ENCODE measurements around the gene JOSD1.

Gene JOSD1

GRCh38 chr22:38704654-38705234 lies 4.0 kb upstream of the JOSD1 start:
- POLR2A ChIA-PET: interaction anchor here (1.5 to 5.5 kb wide), 4 partner anchors 8 to 23 kb away, joined by 3 to 50 read pairs (median 10); partner anchors contain the start of gene TOMM22
- CTCF ChIA-PET: no interaction called here
- TF ChIP-seq ARNT (IDR thresholded peaks at IDR 0.05) (no peak), PKNOX1 (IDR thresholded peaks at IDR 0.05) (no peak), SUZ12 (IDR thresholded peaks at IDR 0.05) (no peak), SP1 (IDR thresholded peaks at IDR 0.05) (no peak), BHLHE40 (IDR thresholded peaks at IDR 0.05; ENCODE audit: borderline replicate concordance) (no peak), ZNF384 (IDR thresholded peaks at IDR 0.05) (no peak), TARDBP (IDR thresholded peaks at IDR 0.05) (no peak), ELF4 (IDR thresholded peaks at IDR 0.05) (no peak), NFRKB (IDR thresholded peaks at IDR 0.05) (no peak), FOXK2 (IDR thresholded peaks at IDR 0.05) (no peak), FOXM1 (IDR thresholded peaks at IDR 0.05; ENCODE audit: borderline replicate concordance) (no peak), HDGF (IDR thresholded peaks at IDR 0.05; ENCODE audit: borderline replicate concordance) (no peak), FOXA1 (IDR thresholded peaks at IDR 0.05) (no peak), LEF1 (IDR thresholded peaks at IDR 0.05; ENCODE audit: borderline replicate concordance) (no peak), L3MBTL2 (conservative IDR thresholded peaks at IDR 0.05) (no peak)
- no peak for DNase-seq (ENCODE audit: extremely low spot score)

DNA sequence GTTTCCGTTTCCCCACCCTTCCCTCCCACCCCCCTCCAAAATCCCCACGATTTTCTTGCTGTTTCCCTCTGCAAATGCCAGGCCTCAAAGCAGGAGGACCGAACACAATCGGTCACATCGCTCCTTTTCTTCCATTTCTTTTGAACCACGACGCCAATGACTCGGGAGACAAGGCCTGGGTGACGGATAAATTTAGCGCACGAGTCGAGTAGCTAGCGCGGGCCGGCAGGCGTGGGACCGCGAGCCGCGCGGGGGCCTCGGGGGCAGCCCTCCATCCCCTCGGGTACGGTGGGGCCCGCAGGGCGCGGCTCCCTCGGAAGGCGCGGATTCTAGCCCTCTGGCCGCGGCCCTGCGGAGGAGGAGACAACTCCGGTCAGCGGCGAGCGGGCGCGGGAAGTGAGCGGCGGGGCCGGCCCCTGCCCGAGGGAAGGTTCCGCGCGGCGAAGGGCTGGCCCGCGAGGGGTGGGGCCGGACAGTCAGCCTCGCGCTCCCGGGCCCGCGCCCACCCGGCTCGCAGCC lies 414 bp downstream of the JOSD1 start:
- ChIA-PET CTCF (no interaction called here), POLR2A (interaction anchor here (1.5 to 4.4 kb wide), 3 partner anchors 12 to 619 kb away, joined by 7 to 65 read pairs (median 7); partner anchors contain the start of genes RPL3 and TOMM22)
- no peak for TF ChIP-seq ZNF384 (IDR thresholded peaks at IDR 0.05)
- no peak for TF ChIP-seq NFRKB (IDR thresholded peaks at IDR 0.05)
- no peak for TF ChIP-seq FOXA1 (IDR thresholded peaks at IDR 0.05)
- peak; percentile 64 for TF ChIP-seq L3MBTL2 (conservative IDR thresholded peaks at IDR 0.05)
- no peak for TF ChIP-seq TARDBP (IDR thresholded peaks at IDR 0.05)
- no peak for DNase-seq (ENCODE audit: extremely low spot score)

DNA sequence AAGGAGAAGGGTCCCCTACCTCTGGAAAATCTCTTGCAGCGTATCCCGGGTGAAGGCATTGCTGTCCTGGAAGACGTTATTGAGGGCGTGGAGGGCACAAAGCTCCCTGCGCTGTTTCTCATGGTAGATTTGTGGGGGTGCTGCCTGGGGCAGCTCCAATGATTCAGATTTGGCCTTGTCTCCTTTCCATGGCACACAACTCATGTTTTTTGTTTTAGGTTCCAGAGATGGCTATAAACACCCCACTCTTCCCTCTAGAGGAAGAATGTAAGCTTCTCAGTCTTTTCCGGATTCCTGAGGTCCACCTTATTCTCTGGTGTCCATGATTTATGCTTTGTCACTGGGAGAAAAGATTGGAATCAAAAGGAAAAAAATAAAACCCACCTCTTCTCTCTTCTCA lies 959 bp downstream of the JOSD1 start:
- ChIA-PET CTCF (interaction anchor here (1.4 kb wide), 1 partner anchor 18 kb away, joined by 5 read pairs; the partner anchor contains the start of gene TOMM22), POLR2A (interaction anchor here (0.7 to 4.4 kb wide), 8 partner anchors 8 to 619 kb away, joined by 3 to 65 read pairs (median 6); partner anchors contain the start of genes RPL3 and TOMM22)
- no peak for DNase-seq (ENCODE audit: extremely low spot score)
- peak; percentile 76 for TF ChIP-seq PKNOX1 (IDR thresholded peaks at IDR 0.05)
- no peak for TF ChIP-seq ARNT (IDR thresholded peaks at IDR 0.05)
- no peak for TF ChIP-seq HDGF (IDR thresholded peaks at IDR 0.05; ENCODE audit: borderline replicate concordance)

- POLR2A ChIA-PET: interaction anchor here (0.7 to 4.4 kb wide), 8 partner anchors 9 to 620 kb away, joined by 3 to 65 read pairs (median 6); partner anchors contain the start of genes RPL3 and TOMM22
- no peak for DNase-seq (ENCODE audit: extremely low spot score)
- CTCF ChIA-PET: interaction anchor here (0.6 to 1.4 kb wide), 2 partner anchors 18 to 125 kb away, joined by 4 to 5 read pairs; partner anchors contain the start of gene TOMM22
- TF ChIP-seq CTBP1 (IDR thresholded peaks at IDR 0.05; ENCODE audit: borderline replicate concordance) (no peak), ELF4 (IDR thresholded peaks at IDR 0.05) (no peak), TARDBP (IDR thresholded peaks at IDR 0.05) (no peak), FOXK2 (IDR thresholded peaks at IDR 0.05) (no peak), ZNF384 (IDR thresholded peaks at IDR 0.05) (no peak), PKNOX1 (IDR thresholded peaks at IDR 0.05) (no peak), FOXM1 (IDR thresholded peaks at IDR 0.05; ENCODE audit: borderline replicate concordance) (no peak), LEF1 (IDR thresholded peaks at IDR 0.05; ENCODE audit: borderline replicate concordance) (no peak), SUZ12 (IDR thresholded peaks at IDR 0.05) (no peak)
These were observed 1.6 kb downstream of the JOSD1 start for GRCh38 chr22:38699143-38699542.

DNA sequence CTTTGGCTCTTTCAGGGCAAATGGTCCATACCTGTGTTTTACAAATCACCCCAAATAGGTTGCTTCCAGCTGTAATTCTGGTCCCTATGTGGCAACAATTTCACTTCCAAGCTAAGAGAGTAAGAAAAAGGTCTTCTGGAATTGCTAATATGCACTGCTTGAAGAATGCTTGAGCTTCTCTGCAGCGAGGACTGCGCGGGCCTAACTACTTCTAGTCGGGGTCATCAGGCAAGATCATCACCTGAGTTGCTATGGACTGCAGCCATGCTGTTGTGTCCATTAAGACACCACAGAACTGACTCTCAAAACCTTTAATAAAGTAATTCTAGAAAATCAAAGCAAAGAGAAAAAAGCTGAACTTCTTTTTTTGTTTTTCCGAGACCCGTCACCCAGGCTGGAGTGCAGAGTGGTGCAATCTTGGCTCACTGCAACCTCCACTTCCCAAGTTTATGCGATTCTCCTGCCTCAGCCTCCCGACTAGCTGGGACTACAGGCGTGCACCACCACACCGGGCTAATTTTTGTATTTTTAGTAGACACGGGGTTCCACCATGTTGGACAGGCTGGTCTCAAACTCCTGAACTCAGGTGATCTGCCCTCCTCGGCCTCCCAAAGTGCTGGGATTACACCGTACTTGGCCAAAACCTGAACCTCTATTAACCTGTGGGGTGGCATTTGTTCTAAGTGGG lies 2.2 kb downstream of the JOSD1 start:
- no peak for DNase-seq (ENCODE audit: extremely low spot score)
- CTCF ChIA-PET: interaction anchor here (0.6 to 1.4 kb wide), 2 partner anchors 17 to 125 kb away, joined by 4 to 5 read pairs; partner anchors contain the start of gene TOMM22
- POLR2A ChIA-PET: interaction anchor here (1.1 to 4.4 kb wide), 6 partner anchors 13 to 621 kb away, joined by 3 to 65 read pairs (median 6); partner anchors contain the start of genes RPL3 and TOMM22
- no peak for TF ChIP-seq FOXK2 (IDR thresholded peaks at IDR 0.05)

DNA sequence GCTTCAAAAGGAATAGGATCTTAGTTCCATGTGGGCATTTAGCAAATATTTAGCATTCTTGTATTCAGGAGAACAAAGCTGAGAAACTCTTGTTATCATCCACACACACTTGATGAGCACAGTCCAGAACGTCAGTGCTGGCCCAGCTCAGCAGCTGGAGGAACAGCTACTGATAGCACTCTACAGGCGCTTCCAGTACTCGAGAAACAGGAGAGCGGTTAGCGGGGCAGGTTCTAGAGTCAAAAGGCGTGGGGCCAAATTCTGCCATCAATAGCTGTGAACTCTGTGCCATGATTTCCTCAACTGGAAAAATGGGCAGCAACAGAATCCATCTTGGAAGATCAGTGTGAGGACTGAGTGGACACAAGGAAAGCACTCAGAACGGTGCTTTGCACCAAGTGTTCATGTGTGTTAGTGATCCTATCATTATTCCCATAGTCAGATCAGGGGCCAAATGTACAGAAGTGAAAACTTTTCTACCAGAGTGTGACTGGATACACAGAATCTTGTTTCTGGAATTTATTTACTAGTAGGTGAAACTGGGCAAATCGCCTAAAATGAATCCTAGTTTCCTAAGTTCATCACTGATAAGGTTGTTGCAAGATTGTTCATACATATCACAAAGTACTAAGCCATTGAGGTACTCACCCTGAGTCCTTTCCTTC lies 3.2 kb downstream of the JOSD1 start:
- ChIA-PET CTCF (interaction anchor here (0.7 to 0.9 kb wide), 2 partner anchors 16 to 33 kb away, joined by 4 read pairs; partner anchors contain the start of gene TOMM22), POLR2A (interaction anchor here (1.1 to 4.4 kb wide), 4 partner anchors 8 to 19 kb away, joined by 3 to 65 read pairs (median 6); partner anchors contain the start of genes GTPBP1 and TOMM22)
- no peak for TF ChIP-seq FOXA1 (IDR thresholded peaks at IDR 0.05)
- TF ChIP-seq HDGF (IDR thresholded peaks at IDR 0.05; ENCODE audit: borderline replicate concordance): no peak
- no peak for TF ChIP-seq FOXK2 (IDR thresholded peaks at IDR 0.05)
- TF ChIP-seq ELF4 (IDR thresholded peaks at IDR 0.05): no peak
- no peak for TF ChIP-seq FOXM1 (IDR thresholded peaks at IDR 0.05; ENCODE audit: borderline replicate concordance)
- TF ChIP-seq BHLHE40 (IDR thresholded peaks at IDR 0.05; ENCODE audit: borderline replicate concordance): no peak
- TF ChIP-seq ZNF384 (IDR thresholded peaks at IDR 0.05): no peak
- no peak for TF ChIP-seq NFRKB (IDR thresholded peaks at IDR 0.05)
- no peak for TF ChIP-seq L3MBTL2 (conservative IDR thresholded peaks at IDR 0.05)
- no peak for TF ChIP-seq ARNT (IDR thresholded peaks at IDR 0.05)
- no peak for TF ChIP-seq PKNOX1 (IDR thresholded peaks at IDR 0.05)
- no peak for TF ChIP-seq LEF1 (IDR thresholded peaks at IDR 0.05; ENCODE audit: borderline replicate concordance)
- TF ChIP-seq TARDBP (IDR thresholded peaks at IDR 0.05): no peak
- no peak for TF ChIP-seq SUZ12 (IDR thresholded peaks at IDR 0.05)
- no peak for TF ChIP-seq CTBP1 (IDR thresholded peaks at IDR 0.05; ENCODE audit: borderline replicate concordance)
- no peak for TF ChIP-seq SP1 (IDR thresholded peaks at IDR 0.05)
- no peak for DNase-seq (ENCODE audit: extremely low spot score)

Data from HEK293T (cell line).